ENCODE results near the gene KRTAP10-1. TPM values are rescaled to one million over a fixed set of nuclear protein-coding genes. Genes with fewer than 3 reads are reported as not detected.

The KRTAP10-1 gene
- total and polyA plus RNA-seq, 2 donors from 2014 or later: not detected

- DNase-seq: no peak
- H3K9me3 ChIP-seq (ENCODE audit: control insufficient read depth in 2 of 3, insufficient read depth in 1 of 3, low read length in 3 of 3): peaks cover 0 to 9% (median 0%) of the 10 kb centered on the region in 3 donors
- intact Hi-C loops (cut with DNase I): no loop called here
Observed at GRCh38 chr21:44542716-44543115, 2.7 kb upstream of the KRTAP10-1 start.

GRCh38 chr21:44540741-44541288 lies 820 bp upstream of the KRTAP10-1 start:
- no peaks in the 10 kb centered on the region for H3K4me1 ChIP-seq (ENCODE audit: control insufficient read depth in 2 of 3, insufficient read depth in 2 of 3, low read depth in 1 of 3, low read length in 3 of 3)
- no peaks in the 10 kb centered on the region for H3K27me3 ChIP-seq (ENCODE audit: control insufficient read depth, insufficient read depth, low read length)
- peaks cover 0 to 9% (median 0%) of the 10 kb centered on the region in 3 donors for H3K9me3 ChIP-seq (ENCODE audit: control insufficient read depth in 2 of 3, insufficient read depth in 1 of 3, low read length in 3 of 3)
- no peaks in the 10 kb centered on the region for H3K36me3 ChIP-seq (ENCODE audit: control insufficient read depth in 2 of 3, insufficient read depth in 3 of 3, low read length in 3 of 3)
- no peak overlapping the region for H3K27ac ChIP-seq (ENCODE audit: low read depth in 2 of 2, low read length in 2 of 2)
- H3K9ac ChIP-seq (ENCODE audit: low read length in 3 of 3): no peak overlapping the region
- FAIRE-seq (no peak), DNase-seq (no peak)
- intact Hi-C loops (cut with DNase I): no loop called here
- no peak for TF ChIP-seq CTCF (IDR thresholded peaks at IDR 0.05; ENCODE audit: borderline replicate concordance, extremely low read depth, insufficient read depth)
- H3K4me3 ChIP-seq (ENCODE audit: low read length in 3 of 3): no peak overlapping the region

More at GRCh38 chr21:44542716-44543115, 2.7 kb upstream of the KRTAP10-1 start:
- Histone ChIP-seq H3K4me3 (ENCODE audit: low read length in 3 of 3) (no peak overlapping the region), H3K36me3 (ENCODE audit: control insufficient read depth in 2 of 3, insufficient read depth in 3 of 3, low read length in 3 of 3) (no peaks in the 10 kb centered on the region), H3K27me3 (ENCODE audit: control insufficient read depth, insufficient read depth, low read length) (no peaks in the 10 kb centered on the region), H3K9ac (ENCODE audit: low read length in 3 of 3) (no peak overlapping the region), H3K27ac (ENCODE audit: low read depth in 2 of 2, low read length in 2 of 2) (no peak overlapping the region), H3K4me1 (ENCODE audit: control insufficient read depth in 2 of 3, insufficient read depth in 2 of 3, low read depth in 1 of 3, low read length in 3 of 3) (no peaks in the 10 kb centered on the region)
- TF ChIP-seq CTCF (IDR thresholded peaks at IDR 0.05; ENCODE audit: borderline replicate concordance, extremely low read depth, insufficient read depth): no peak
- no peak for FAIRE-seq

GRCh38 chr21:44539046-44539445 lies 949 bp downstream of the KRTAP10-1 start:
- TF ChIP-seq CTCF (IDR thresholded peaks at IDR 0.05; ENCODE audit: borderline replicate concordance, extremely low read depth, insufficient read depth): no peak
- Histone ChIP-seq H3K27ac (ENCODE audit: low read depth in 2 of 2, low read length in 2 of 2) (no peak overlapping the region), H3K4me3 (ENCODE audit: low read length in 3 of 3) (no peak overlapping the region), H3K9me3 (ENCODE audit: control insufficient read depth in 2 of 3, insufficient read depth in 1 of 3, low read length in 3 of 3) (peaks cover 0 to 9% (median 0%) of the 10 kb centered on the region in 3 donors), H3K36me3 (ENCODE audit: control insufficient read depth in 2 of 3, insufficient read depth in 3 of 3, low read length in 3 of 3) (no peaks in the 10 kb centered on the region), H3K9ac (ENCODE audit: low read length in 3 of 3) (no peak overlapping the region), H3K27me3 (ENCODE audit: control insufficient read depth, insufficient read depth, low read length) (no peaks in the 10 kb centered on the region), H3K4me1 (ENCODE audit: control insufficient read depth in 2 of 3, insufficient read depth in 2 of 3, low read depth in 1 of 3, low read length in 3 of 3) (no peaks in the 10 kb centered on the region)
- FAIRE-seq (no peak), DNase-seq (peak in 2 of 5 donors; percentile 28 to 66)
- intact Hi-C loops (cut with DNase I): no loop called here

Measured in kidney (tissue), 14 donors.